HG03457 (cell line): Measurements from ENCODE around the gene UBE2O.

Source experiments
- ATAC-seq: cut with Tn5 transposase; IDR thresholded peaks from one replicate; pipeline ENCODE4 v1.9.1; 2021; ENCODE audit warnings: moderate number of reproducible peaks; ENCODE audit not compliant: unreplicated experiment

UBE2O gene

GRCh38 chr17:76397687-76398522, 55.0 kb downstream of the UBE2O start:
- no peak for ATAC-seq

DNA sequence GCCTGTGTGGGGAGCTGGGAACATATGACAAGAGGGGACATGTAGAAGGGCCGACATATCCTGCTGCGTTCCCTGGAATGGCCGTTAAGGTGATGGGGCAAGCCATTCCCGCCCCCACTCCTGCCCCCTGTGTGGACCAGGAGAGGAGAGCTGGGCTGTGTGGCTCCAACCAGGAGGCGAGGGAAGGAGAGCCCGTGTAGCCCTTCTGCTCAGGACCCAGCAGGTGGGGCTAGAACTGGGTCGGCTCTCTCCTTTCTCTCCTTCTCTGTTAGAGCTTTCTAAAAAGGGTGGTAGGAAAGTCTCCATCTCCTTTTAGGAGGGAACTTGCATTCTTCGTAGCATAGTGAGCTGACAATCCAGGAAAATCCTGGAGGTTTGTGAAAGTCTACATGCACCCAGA, 55.8 kb downstream of the UBE2O start:
- no peak for ATAC-seq

DNA sequence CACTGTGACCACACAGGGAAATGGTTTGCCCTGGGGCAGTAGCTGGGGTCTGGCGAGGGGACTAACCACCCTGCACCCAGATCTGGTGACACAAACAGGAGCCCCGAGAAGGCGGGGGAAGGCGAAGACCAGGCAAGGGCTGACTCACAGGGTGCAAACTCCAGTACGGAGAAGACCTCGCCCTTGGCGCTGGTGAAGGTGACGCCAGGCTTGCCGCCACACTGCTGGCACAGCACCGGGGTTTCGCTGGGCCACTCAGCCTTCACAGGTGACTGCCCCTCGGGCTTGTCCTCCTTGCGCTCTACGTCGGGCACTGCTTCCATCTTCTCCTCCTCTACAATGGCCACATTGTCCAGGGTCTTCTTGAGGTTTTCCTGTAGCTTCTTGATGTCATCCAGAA, 57.0 kb downstream of the UBE2O start:
- ATAC-seq: no peak

- ATAC-seq: no peak
Observed at GRCh38 chr17:76394166-76394565, 58.8 kb downstream of the UBE2O start.

DNA sequence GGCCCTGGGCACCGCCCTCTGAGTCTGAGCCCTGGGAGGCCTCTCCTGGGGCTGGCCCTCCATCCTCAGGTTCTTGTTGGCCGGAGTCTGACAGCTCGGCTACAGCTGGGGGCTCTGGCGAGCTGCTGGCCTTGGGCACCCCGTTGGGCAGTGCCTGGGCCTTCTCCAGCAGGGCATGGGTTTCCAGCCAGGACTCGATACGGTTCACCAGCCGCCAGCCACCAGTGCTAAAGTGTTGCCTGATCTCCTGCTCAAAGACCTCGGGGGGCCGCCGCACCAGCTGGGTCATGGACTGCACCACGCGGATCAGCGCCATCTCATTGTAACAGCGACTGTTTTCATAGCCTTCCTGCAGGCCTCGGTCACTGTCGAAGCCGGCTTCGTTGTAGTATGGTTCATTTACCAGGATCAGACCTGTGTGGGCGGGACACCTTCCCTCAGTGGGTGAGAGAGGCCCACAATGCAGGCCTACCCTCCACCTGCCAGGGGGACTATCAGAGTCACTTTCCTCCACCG, 61.7 kb downstream of the UBE2O start:
- no peak for ATAC-seq

DNA sequence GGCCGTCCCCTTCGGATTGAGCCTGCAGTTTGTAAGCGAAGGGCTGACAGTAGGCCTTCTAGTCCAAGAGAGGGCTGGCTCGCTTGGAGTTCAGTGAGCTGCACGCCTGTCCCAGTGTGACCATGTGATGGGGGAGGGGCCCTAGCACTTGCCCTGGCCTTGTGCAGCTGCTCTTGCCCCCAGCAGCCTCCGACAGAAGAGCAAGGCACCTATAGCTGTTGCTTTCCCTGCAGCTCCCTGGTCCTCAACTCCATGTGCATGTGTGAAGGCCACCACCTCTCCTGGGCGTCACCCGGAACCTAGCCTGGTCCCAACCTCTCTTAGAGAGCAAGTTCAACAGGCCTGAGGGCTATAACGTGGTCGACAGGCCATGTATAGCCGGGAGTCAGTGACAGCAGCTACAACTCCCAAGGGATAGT, 62.9 kb downstream of the UBE2O start:
- no peak for ATAC-seq

- ATAC-seq: no peak
Observed at GRCh38 chr17:76388966-76389888, 63.7 kb downstream of the UBE2O start.

DNA sequence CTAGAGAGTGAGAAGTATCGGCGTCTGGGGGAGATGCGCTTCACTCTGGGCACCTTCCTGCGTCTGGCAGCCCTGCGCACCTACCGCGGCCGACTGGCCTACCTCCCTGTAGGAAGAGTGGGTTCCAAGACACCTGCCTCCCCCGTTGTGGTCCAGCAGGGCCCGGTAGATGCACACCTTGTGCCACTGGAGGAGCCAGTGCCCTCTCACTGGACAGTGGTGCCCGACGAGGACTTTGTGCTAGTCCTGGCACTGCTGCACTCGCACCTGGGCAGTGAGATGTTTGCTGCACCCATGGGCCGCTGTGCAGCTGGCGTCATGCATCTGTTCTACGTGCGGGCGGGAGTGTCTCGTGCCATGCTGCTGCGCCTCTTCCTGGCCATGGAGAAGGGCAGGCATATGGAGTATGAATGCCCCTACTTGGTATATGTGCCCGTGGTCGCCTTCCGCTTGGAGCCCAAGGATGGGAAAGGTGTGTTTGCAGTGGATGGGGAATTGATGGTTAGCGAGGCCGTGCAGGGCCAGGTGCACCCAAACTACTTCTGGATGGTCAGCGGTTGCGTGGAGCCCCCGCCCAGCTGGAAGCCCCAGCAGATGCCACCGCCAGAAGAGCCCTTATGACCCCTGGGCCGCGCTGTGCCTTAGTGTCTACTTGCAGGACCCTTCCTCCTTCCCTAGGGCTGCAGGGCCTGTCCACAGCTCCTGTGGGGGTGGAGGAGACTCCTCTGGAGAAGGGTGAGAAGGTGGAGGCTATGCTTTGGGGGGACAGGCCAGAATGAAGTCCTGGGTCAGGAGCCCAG, 65.8 kb downstream of the UBE2O start:
- ATAC-seq: no peak

GRCh38 chr17:76385892-76386786, 66.8 kb downstream of the UBE2O start:
- ATAC-seq: no peak

DNA sequence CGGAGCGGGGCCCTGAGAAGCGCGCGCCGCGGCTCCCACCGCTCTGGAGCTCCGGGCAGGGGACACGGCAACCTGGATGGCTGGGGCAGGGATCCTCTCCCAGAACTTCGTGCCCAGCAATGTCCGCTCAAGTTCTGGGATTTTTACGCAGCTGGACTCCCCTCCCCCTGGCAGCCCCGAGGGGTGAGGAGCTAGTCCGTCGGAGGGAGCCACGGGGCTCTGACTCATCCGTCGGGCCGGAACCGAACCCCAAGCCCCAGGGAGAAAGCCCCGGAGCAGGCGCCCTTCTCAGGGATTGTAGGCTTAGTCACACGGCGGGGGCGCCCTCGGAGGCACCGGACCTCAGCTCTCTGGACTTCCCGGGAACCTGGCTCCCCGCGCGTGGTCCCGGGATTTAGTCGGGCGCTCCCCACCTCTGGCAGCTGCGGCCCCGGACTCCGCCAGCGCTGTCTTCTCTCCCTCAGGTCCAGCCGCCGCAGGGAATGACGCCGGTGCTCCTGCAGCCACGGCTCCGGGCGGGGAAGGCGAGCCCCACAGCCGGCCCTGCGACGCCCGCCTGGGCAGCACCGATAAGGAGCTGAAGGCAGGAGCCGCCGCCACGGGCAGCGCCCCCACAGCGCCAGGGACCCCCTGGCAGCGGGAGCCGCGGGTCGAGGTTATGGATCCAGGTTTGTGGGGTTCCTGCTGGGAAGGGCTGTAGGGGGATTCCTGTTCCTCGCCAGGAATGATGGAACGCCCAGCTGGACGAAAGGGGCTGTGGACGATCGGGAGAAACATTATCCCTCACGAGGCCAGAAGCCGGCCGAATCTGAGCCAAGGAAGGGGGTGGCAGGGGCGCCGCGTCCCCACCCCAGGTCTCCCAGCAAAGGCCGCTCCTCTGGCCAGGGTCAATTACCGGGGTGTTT, 67.7 kb downstream of the UBE2O start:
- ATAC-seq: no peak

DNA sequence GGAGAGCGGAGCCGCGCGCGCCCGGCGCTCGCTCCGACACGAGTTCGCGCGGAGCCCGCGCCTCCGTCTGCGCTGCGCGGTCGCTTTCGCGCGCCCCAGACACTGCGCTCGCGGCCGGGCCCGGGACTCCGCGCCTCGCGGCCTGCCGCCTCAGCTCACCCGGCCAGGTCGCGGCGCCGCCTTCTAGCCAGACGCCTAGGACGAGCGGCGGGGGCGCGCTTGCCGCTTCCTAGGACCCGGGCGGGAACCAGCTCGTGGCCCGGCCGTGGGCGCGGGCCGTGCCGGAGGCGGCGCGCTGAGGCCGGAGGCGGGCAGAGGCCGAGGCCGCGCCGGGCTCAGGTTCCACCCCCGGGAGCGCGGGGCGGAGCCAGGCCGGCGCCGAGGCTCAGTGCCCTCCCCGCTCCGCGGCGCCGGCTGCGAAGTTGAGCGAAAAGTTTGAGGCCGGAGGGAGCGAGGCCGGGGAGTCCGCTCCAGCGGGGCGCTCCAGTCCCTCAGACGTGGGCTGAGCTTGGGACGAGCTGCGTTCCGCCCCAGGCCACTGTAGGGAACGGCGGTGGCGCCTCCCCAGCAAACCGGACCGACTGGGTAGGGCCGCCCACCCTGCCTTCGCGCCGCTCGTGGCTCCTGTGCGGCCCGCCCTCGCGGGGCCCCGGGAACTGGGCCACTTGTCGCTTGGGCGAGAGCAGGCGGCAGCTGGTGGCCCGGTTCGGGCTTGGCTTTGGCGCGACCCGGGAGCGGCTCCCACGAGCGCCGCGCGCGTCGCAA, 68.5 kb downstream of the UBE2O start, which contains the start of gene SPHK1:
TSS of gene SPHK1 (plus strand) at position 388 of the 765 bp plus-strand sequence. CDS start 1,036 bp downstream, outside the sequence.
- ATAC-seq: peak; percentile 46

- ATAC-seq: no peak
Observed at GRCh38 chr17:76383546-76384221, 69.3 kb downstream of the UBE2O start.

GRCh38 chr17:76382803-76383545, 70.0 kb downstream of the UBE2O start:
- no peak for ATAC-seq

DNA sequence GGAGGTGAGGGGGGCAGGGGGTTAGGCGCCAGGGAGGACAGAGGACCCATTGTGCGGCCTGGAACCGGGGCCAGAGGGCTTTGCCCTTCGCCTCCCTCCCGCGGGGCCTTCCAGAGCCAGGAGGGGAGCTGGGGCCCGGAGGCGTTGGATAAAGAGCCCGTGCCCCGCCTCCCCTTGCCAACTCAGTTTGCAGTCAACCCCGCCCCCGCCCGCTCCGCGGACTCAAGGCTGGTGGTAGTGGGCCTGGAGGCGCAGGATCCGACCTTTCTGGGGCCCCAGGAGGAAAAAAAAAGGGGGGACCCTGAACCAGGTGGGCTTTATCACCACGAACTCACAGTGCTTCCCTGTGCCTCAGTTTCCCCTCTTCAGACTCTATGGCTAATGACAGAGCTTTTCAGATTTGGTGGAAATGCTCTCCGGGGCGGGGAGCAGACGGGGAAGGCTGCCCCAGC, 70.6 kb downstream of the UBE2O start:
- ATAC-seq: no peak

- no peak for ATAC-seq
Observed at GRCh38 chr17:76381633-76382350, 71.2 kb downstream of the UBE2O start.
